ENCODE data around the gene ETV6. TPM values are rescaled to one million over a fixed set of nuclear protein-coding genes. Genes with fewer than 3 reads are reported as not detected.

Gene ETV6
- total RNA-seq, 6 experiments from 2014 or later: 7.2 to 28.3 (median 11.0) TPM

- peaks cover 0 to 40% (median 5%) of the 10 kb centered on the region in 4 donors for H3K4me1 ChIP-seq
- TF ChIP-seq POLR2A (IDR thresholded peaks at IDR 0.05) (no peak), CTCF (IDR thresholded peaks at IDR 0.05) (no peak)
- no peak overlapping the region for H3K4me3 ChIP-seq
- no peak overlapping the region for H3K27ac ChIP-seq
- ATAC-seq: no peak
- no peaks in the 10 kb centered on the region for H3K27me3 ChIP-seq
- intact Hi-C loops (cut with DNase I): no loop called here
- DNase-seq: no peak
- no peaks in the 10 kb centered on the region for H3K36me3 ChIP-seq
- no peaks in the 10 kb centered on the region for H3K9me3 ChIP-seq
- 38% methylated on average over 1 of the region's 6 CpGs for WGBS (ENCODE audit: insufficient coverage, low coverage, low lambda C conversion rate, missing lambda C conversion rate)
These were observed 69.3 kb downstream of the ETV6 start for GRCh38 chr12:11718768-11719253.

GRCh38 chr12:11719678-11720099 lies 70.2 kb downstream of the ETV6 start:
- WGBS (ENCODE audit: insufficient coverage, low coverage, low lambda C conversion rate, missing lambda C conversion rate): 41% methylated on average over 8 of the region's 10 CpGs
- no peak for TF ChIP-seq POLR2A (IDR thresholded peaks at IDR 0.05)
- no peak for TF ChIP-seq CTCF (IDR thresholded peaks at IDR 0.05)
- no peaks in the 10 kb centered on the region for H3K27me3 ChIP-seq
- intact Hi-C loops (cut with DNase I): no loop called here
- no peaks in the 10 kb centered on the region for H3K36me3 ChIP-seq
- H3K4me3 ChIP-seq: no peak overlapping the region
- peaks cover 0 to 32% (median 5%) of the 10 kb centered on the region in 4 donors for H3K4me1 ChIP-seq
- no peak overlapping the region for H3K27ac ChIP-seq
- H3K9me3 ChIP-seq: no peaks in the 10 kb centered on the region
- DNase-seq (peak; percentile 56 to 66 (median 64)), ATAC-seq (peak; percentile 63 to 74 (median 70))

GRCh38 chr12:11722071-11722470 lies 72.6 kb downstream of the ETV6 start:
- no peak for TF ChIP-seq CTCF (IDR thresholded peaks at IDR 0.05)
- no peak for TF ChIP-seq POLR2A (IDR thresholded peaks at IDR 0.05)
- intact Hi-C loops (cut with DNase I): no loop called here
- Histone ChIP-seq H3K4me1 (peaks cover 0 to 31% (median 4%) of the 10 kb centered on the region in 4 donors), H3K4me3 (no peak overlapping the region), H3K36me3 (no peaks in the 10 kb centered on the region), H3K27me3 (no peaks in the 10 kb centered on the region), H3K27ac (no peak overlapping the region), H3K9me3 (no peaks in the 10 kb centered on the region)
- WGBS (ENCODE audit: insufficient coverage, low coverage, low lambda C conversion rate, missing lambda C conversion rate): 63% methylated on average over 2 of the region's 2 CpGs
- ATAC-seq (no peak), DNase-seq (no peak)

GRCh38 chr12:11722578-11723138 lies 73.2 kb downstream of the ETV6 start:
- no peak overlapping the region for H3K27ac ChIP-seq
- H3K4me1 ChIP-seq: peaks cover 0 to 25% (median 2%) of the 10 kb centered on the region in 4 donors
- no peaks in the 10 kb centered on the region for H3K36me3 ChIP-seq
- TF ChIP-seq CTCF (IDR thresholded peaks at IDR 0.05) (no peak), POLR2A (IDR thresholded peaks at IDR 0.05) (no peak)
- no peak for DNase-seq
- H3K4me3 ChIP-seq: no peak overlapping the region
- no peak for ATAC-seq
- H3K27me3 ChIP-seq: no peaks in the 10 kb centered on the region
- WGBS (ENCODE audit: insufficient coverage, low coverage, low lambda C conversion rate, missing lambda C conversion rate): 62% methylated on average over 5 of the region's 8 CpGs
- intact Hi-C loops (cut with DNase I): no loop called here
- no peaks in the 10 kb centered on the region for H3K9me3 ChIP-seq

All from right lobe of liver (tissue), 6 donors.